ENCODE data around the gene FOXRED2. TPM values are rescaled to one million over a fixed set of nuclear protein-coding genes. Genes with fewer than 3 reads are reported as not detected.

The FOXRED2 gene
- polyA plus RNA-seq, 1 donor from 2014 or later, result 7.9 TPM

- Histone ChIP-seq H3K9ac (ENCODE audit: low read length) (no peak overlapping the region), H3K27ac (ENCODE audit: low read length) (no peak overlapping the region), H3K9me3 (ENCODE audit: low read length) (no peaks in the 10 kb centered on the region), H3K79me2 (replicated peaks; ENCODE audit: insufficient read depth, low read length) (no peaks in the 10 kb centered on the region), H3F3A (ENCODE audit: insufficient read depth, low read length, poor library complexity, severe bottlenecking) (no peaks in the 10 kb centered on the region), H3K4me2 (ENCODE audit: low read length) (no peak overlapping the region), H3K9me2 (ENCODE audit: insufficient read depth, low read length) (no peaks in the 10 kb centered on the region), H2AFZ (ENCODE audit: low read depth, low read length) (no peak overlapping the region), H3K27me3 (ENCODE audit: insufficient read depth, low read depth, low read length) (no peaks in the 10 kb centered on the region), H4K20me1 (ENCODE audit: insufficient read depth) (no peaks in the 10 kb centered on the region), H3K36me3 (ENCODE audit: insufficient read depth, low read length) (peaks cover 4% of the 10 kb centered on the region), H3K4me3 (ENCODE audit: low read length) (no peak overlapping the region)
- TF ChIP-seq POLR2AphosphoS5 (IDR thresholded peaks at IDR 0.05) (no peak), EZH2 (IDR thresholded peaks at IDR 0.05; ENCODE audit: borderline replicate concordance, insufficient read depth, low read length, poor library complexity, severe bottlenecking) (no peak), EP300 (conservative IDR thresholded peaks at IDR 0.05; ENCODE audit: poor library complexity, severe bottlenecking) (no peak), RAD21 (conservative IDR thresholded peaks at IDR 0.05) (no peak), CTCF (IDR thresholded peaks at IDR 0.05; ENCODE audit: poor library complexity, severe bottlenecking) (no peak), REST (IDR thresholded peaks at IDR 0.05; ENCODE audit: borderline replicate concordance) (no peak), TAF1 (IDR thresholded peaks at IDR 0.05; ENCODE audit: low read depth) (no peak)
Measured at GRCh38 chr22:36470994-36471331, 35.9 kb downstream of the FOXRED2 start.

- Histone ChIP-seq H3K36me3 (ENCODE audit: insufficient read depth, low read length) (no peaks in the 10 kb centered on the region), H3F3A (ENCODE audit: insufficient read depth, low read length, poor library complexity, severe bottlenecking) (no peaks in the 10 kb centered on the region), H3K4me3 (ENCODE audit: low read length) (no peak overlapping the region), H2AFZ (ENCODE audit: low read depth, low read length) (no peak overlapping the region), H3K9me3 (ENCODE audit: low read length) (no peaks in the 10 kb centered on the region), H3K27me3 (ENCODE audit: insufficient read depth, low read depth, low read length) (no peaks in the 10 kb centered on the region), H3K4me2 (ENCODE audit: low read length) (no peak overlapping the region), H4K20me1 (ENCODE audit: insufficient read depth) (no peaks in the 10 kb centered on the region), H3K9me2 (ENCODE audit: insufficient read depth, low read length) (no peaks in the 10 kb centered on the region), H3K27ac (ENCODE audit: low read length) (no peak overlapping the region), H3K79me2 (replicated peaks; ENCODE audit: insufficient read depth, low read length) (no peaks in the 10 kb centered on the region), H3K9ac (ENCODE audit: low read length) (no peak overlapping the region)
- TF ChIP-seq SMC3 (conservative IDR thresholded peaks at IDR 0.05; ENCODE audit: poor library complexity) (peak; percentile 91), POLR2AphosphoS5 (IDR thresholded peaks at IDR 0.05) (no peak), CTCF (IDR thresholded peaks at IDR 0.05; ENCODE audit: poor library complexity, severe bottlenecking) (peak; percentile 95), RAD21 (conservative IDR thresholded peaks at IDR 0.05) (peak; percentile 95)
Measured at GRCh38 chr22:36470162-36470993, 36.5 kb downstream of the FOXRED2 start.

Data from neural cell (in vitro differentiated cells).